Liver (tissue), 9 donors: ENCODE results near the gene PLEKHM2. TPM values are rescaled to one million over a fixed set of nuclear protein-coding genes. Genes with fewer than 3 reads are reported as not detected.

Experiments used
- DNase-seq: peaks from one replicate; pipeline ENCODE4 v3.0.0-alpha.2; 2017; ENCODE audit warnings: low spot score
- H3K27ac ChIP-seq, 2 donors: one replicate each; pipeline ENCODE4 v1.7.0; 2013; ENCODE audit warnings: inconsistent platforms in 2 of 2, low read length in 2 of 2, control low read depth in 1 of 2, low read depth in 1 of 2, mild to moderate bottlenecking in 1 of 2
- H3K27me3 ChIP-seq, 4 donors: one replicate each; pipeline versions ENCODE4 v1.6.1 to v1.7.0; 2013; ENCODE audit warnings: low read length in 3 of 4, inconsistent platforms in 1 of 4, mild to moderate bottlenecking in 1 of 4, moderate library complexity in 1 of 4; ENCODE audit not compliant: control insufficient read depth in 4 of 4, insufficient read depth in 4 of 4
- H3K36me3 ChIP-seq, 4 donors: one replicate each; pipeline versions ENCODE4 v1.6.1 to v1.7.0; 2013; ENCODE audit warnings: low read length in 3 of 4, mild to moderate bottlenecking in 3 of 4, low read depth in 1 of 4, moderate library complexity in 1 of 4; ENCODE audit not compliant: control insufficient read depth in 4 of 4, insufficient read depth in 3 of 4
- H3K4me1 ChIP-seq, 4 donors: one replicate each; pipeline versions ENCODE4 v1.6.1 to v1.7.0; 2013; ENCODE audit warnings: low read length in 3 of 4, mild to moderate bottlenecking in 3 of 4, moderate library complexity in 1 of 4; ENCODE audit not compliant: control insufficient read depth in 4 of 4, insufficient read depth in 4 of 4
- H3K4me3 ChIP-seq, 3 donors: one replicate each; pipeline versions ENCODE4 v1.6.1 to v1.7.0; 2013; ENCODE audit warnings: low read length in 3 of 3, control low read depth in 1 of 3, low read depth in 1 of 3, mild to moderate bottlenecking in 1 of 3
- H3K9ac ChIP-seq, 2 donors: one replicate each; pipeline ENCODE4 v1.7.0; 2013; ENCODE audit warnings: low read length in 2 of 2, mild to moderate bottlenecking in 2 of 2, moderate library complexity in 2 of 2, control low read depth in 1 of 2, low read depth in 1 of 2
- H3K9me3 ChIP-seq, 4 donors: one replicate each; pipeline versions ENCODE4 v1.6.1 to v1.7.0; 2013; ENCODE audit warnings: low read length in 3 of 4; ENCODE audit not compliant: control insufficient read depth in 4 of 4
- EGR1 ChIP-seq, 2 donors: IDR thresholded peaks; 2 replicates each; pipeline ENCODE4 v1.6.1; 2016 to 2018; ENCODE audit warnings: antibody characterized with exemption in 2 of 2, low read depth in 2 of 2
- FOXA1 ChIP-seq: IDR thresholded peaks from 2 replicates; pipeline ENCODE4 v1.6.1; 2016; ENCODE audit warnings: antibody characterized with exemption
- HNF4A ChIP-seq, 2 donors: conservative IDR thresholded peaks; 2 replicates each; pipeline ENCODE4 v1.6.1; 2016; ENCODE audit warnings: antibody characterized with exemption in 2 of 2, mild to moderate bottlenecking in 2 of 2
- JUND ChIP-seq, 2 donors: IDR thresholded peaks; 2 replicates each; pipeline ENCODE4 v1.6.1; 2016; ENCODE audit warnings: antibody characterized with exemption in 2 of 2
- MAX ChIP-seq: IDR thresholded peaks from 2 replicates; pipeline ENCODE4 v1.6.1; 2016; ENCODE audit warnings: antibody characterized with exemption
- NR2F2 ChIP-seq: IDR thresholded peaks from 2 replicates; pipeline ENCODE4 v1.6.1; 2016; ENCODE audit warnings: antibody characterized with exemption
- RXRA ChIP-seq, 2 donors: IDR thresholded peaks; 2 replicates each; pipeline ENCODE4 v1.6.1; 2017 to 2018; ENCODE audit warnings: antibody characterized with exemption in 2 of 2, mild to moderate bottlenecking in 1 of 2
- TAF1 ChIP-seq: conservative IDR thresholded peaks from 2 replicates; pipeline ENCODE4 v1.6.1; 2016; ENCODE audit warnings: antibody characterized with exemption, mild to moderate bottlenecking
- WGBS: extraction: QIAGEN DNeasy Blood & Tissue Kit; methylation state at CpG from one replicate; pipeline ENCODE4 v1.1.7; 2013; 5-methylcytosine and 5-hydroxymethylcytosine counted together
- polyA plus RNA-seq, 2 donors: library from polyadenylated mRNA; stranded (reverse) in 1 of 2; unstranded in 1 of 2; fragments of 200-250 nt in 1 of 2; fragments of >200 nt in 1 of 2; fragmentation: Nextera tagmentation in 1 of 2; extraction: Ambion mirVana in 1 of 2; gene quantifications; one replicate each; pipeline versions ENCODE4 v1.2.1 to v1.2.3, GENCODE V29; 2013 to 2015
- total RNA-seq, 2 donors: library from RNA; depleted of rRNA; stranded (reverse); fragments of >200 nt; gene quantifications; one replicate each; pipeline ENCODE4 v1.2.3, GENCODE V29; 2014
- TF ChIP-seq, protein P1 (sequence below): IDR thresholded peaks from 2 replicates; pipeline ENCODE4 v1.6.1; 2016; ENCODE audit warnings: antibody characterized with exemption
- TF ChIP-seq, protein P2 (sequence below): IDR thresholded peaks from 2 replicates; pipeline ENCODE4 v1.6.1; 2016; ENCODE audit warnings: antibody characterized with exemption
- TF ChIP-seq, protein P3 (sequence below): fragments of 150-350 bp; IDR thresholded peaks from 2 replicates; pipeline ENCODE4 v1.5.1; 2017; ENCODE audit warnings: improper control_type of control experiment, low read depth, low read length; ENCODE audit not compliant: missing input control
- donor health status: healthy.
- donor health status: healthy.
- donor health status: healthy.
- donor health status: healthy.
- donor health status: healthy.

Gene PLEKHM2
- total and polyA plus RNA-seq, 4 donors: 4.1 to 22.6 (median 17.0) TPM

DNA sequence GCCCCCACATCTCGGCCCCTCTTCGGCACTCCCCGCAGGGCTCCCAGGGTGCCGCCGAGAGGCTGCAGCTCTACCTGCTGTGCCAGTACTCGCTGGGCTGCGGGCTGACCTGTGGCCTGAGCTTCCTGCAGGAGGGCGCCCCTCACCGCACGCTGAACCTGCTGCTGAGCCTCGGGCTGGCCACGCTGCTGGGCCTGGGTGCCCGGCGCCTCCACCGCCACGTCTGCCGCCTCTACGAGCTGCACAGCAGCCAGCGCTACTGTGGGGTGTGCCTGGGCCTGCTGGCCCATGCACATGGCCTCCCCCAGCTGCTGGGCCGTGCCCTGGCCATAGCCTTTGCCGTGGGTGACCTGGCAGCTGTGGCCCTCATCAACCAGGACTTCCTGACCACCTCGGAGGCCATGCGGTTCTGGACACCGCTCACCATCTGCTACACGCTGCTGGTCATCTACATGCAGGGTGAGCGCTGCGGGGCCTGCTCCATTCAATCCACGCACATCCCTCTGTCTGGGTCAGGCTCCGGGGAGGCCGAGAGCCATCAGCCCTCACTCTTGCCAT lies 60.1 kb downstream of the PLEKHM2 start:
- TF ChIP-seq NR2F2 (no peak), TAF1 (no peak), HNF4A (conservative IDR thresholded peaks at IDR 0.05) (no peak), MAX (no peak), EGR1 (IDR thresholded peaks at IDR 0.05; ENCODE audit: low read depth in 2 of 2) (no peak), RXRA (IDR thresholded peaks at IDR 0.05) (no peak), FOXA1 (no peak), JUND (IDR thresholded peaks at IDR 0.05) (no peak)
- TF ChIP-seq, protein P1, sequence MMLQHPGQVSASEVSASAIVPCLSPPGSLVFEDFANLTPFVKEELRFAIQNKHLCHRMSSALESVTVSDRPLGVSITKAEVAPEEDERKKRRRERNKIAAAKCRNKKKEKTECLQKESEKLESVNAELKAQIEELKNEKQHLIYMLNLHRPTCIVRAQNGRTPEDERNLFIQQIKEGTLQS: no peak
- TF ChIP-seq, protein P2, sequence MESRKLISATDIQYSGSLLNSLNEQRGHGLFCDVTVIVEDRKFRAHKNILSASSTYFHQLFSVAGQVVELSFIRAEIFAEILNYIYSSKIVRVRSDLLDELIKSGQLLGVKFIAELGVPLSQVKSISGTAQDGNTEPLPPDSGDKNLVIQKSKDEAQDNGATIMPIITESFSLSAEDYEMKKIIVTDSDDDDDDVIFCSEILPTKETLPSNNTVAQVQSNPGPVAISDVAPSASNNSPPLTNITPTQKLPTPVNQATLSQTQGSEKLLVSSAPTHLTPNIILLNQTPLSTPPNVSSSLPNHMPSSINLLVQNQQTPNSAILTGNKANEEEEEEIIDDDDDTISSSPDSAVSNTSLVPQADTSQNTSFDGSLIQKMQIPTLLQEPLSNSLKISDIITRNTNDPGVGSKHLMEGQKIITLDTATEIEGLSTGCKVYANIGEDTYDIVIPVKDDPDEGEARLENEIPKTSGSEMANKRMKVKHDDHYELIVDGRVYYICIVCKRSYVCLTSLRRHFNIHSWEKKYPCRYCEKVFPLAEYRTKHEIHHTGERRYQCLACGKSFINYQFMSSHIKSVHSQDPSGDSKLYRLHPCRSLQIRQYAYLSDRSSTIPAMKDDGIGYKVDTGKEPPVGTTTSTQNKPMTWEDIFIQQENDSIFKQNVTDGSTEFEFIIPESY: no peak
- TF ChIP-seq, protein P3, sequence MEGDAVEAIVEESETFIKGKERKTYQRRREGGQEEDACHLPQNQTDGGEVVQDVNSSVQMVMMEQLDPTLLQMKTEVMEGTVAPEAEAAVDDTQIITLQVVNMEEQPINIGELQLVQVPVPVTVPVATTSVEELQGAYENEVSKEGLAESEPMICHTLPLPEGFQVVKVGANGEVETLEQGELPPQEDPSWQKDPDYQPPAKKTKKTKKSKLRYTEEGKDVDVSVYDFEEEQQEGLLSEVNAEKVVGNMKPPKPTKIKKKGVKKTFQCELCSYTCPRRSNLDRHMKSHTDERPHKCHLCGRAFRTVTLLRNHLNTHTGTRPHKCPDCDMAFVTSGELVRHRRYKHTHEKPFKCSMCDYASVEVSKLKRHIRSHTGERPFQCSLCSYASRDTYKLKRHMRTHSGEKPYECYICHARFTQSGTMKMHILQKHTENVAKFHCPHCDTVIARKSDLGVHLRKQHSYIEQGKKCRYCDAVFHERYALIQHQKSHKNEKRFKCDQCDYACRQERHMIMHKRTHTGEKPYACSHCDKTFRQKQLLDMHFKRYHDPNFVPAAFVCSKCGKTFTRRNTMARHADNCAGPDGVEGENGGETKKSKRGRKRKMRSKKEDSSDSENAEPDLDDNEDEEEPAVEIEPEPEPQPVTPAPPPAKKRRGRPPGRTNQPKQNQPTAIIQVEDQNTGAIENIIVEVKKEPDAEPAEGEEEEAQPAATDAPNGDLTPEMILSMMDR: no peak
- no peak overlapping the region for H3K9ac ChIP-seq
- 90% methylated on average over 30 of the region's 30 CpGs for WGBS

GRCh38 chr1:15747378-15747777 lies 63.3 kb downstream of the PLEKHM2 start:
- Histone ChIP-seq H3K36me3 (no peaks in the 10 kb centered on the region), H3K4me3 (no peak overlapping the region), H3K27me3 (no peaks in the 10 kb centered on the region), H3K4me1 (peaks cover 5 to 21% (median 8%) of the 10 kb centered on the region in 4 donors), H3K27ac (no peak overlapping the region), H3K9me3 (no peaks in the 10 kb centered on the region), H3K9ac (no peak overlapping the region)
- TF ChIP-seq NR2F2 (peak; percentile 46), RXRA (IDR thresholded peaks at IDR 0.05) (peak in 1 of 2 donors; percentile 13)
- TF ChIP-seq, protein P3: no peak
- no peak for DNase-seq
- 64% methylated on average over 8 of the region's 8 CpGs for WGBS

More for the DNA sequence above, 60.1 kb downstream of the PLEKHM2 start:
- no peaks in the 10 kb centered on the region for H3K9me3 ChIP-seq
- no peak for DNase-seq
- peaks cover 0 to 2% (median 0%) of the 10 kb centered on the region in 4 donors for H3K36me3 ChIP-seq
- H3K4me1 ChIP-seq: peaks cover 4 to 34% (median 16%) of the 10 kb centered on the region in 4 donors
- no peaks in the 10 kb centered on the region for H3K27me3 ChIP-seq
- no peak overlapping the region for H3K4me3 ChIP-seq
- no peak overlapping the region for H3K27ac ChIP-seq
